ENCODE results near the gene MIA2.
"Not testable (repeated sequence)": the region's sequence is repeated elsewhere in the genome, so short reads cannot be mapped to it uniquely, and the experiment has no call there.

MIA2 gene

DNA sequence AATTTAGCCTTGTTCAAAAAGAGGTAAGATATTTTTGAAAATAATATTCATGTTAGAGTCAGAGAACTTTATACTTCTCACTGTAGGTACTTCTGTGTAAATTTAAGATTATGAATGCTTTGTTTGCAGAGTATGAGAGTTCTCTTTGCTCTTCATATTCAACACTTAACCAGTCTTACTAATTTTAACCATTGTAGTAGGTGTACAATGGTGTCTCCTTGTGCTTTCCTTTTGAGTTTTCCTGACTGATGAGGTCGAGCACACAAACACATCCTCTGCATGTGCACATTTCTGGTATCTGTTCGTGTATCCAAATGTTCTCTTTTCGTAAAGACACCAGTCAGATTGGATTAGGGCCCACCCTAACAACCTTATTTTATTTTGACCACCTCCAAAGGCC lies 45.8 kb downstream of the MIA2 start:
- Histone ChIP-seq H3K4me2 (no peak overlapping the region), H3K4me3 (IDR thresholded peaks at IDR 0.05; ENCODE audit: insufficient read depth, low read depth, low read length) (no peak overlapping the region), H3K27me3 (ENCODE audit: insufficient read depth, low read depth) (no peaks in the 10 kb centered on the region), H3K9ac (no peak overlapping the region), H3K27ac (no peak overlapping the region), H4K20me1 (ENCODE audit: insufficient read depth) (no peaks in the 10 kb centered on the region), H3K36me3 (ENCODE audit: insufficient read depth) (no peaks in the 10 kb centered on the region), H3K79me2 (ENCODE audit: insufficient read depth, low read depth) (peaks cover 16% of the 10 kb centered on the region; the same call in 1 of the 2 replicates), H2AFZ (ENCODE audit: low read depth) (no peak overlapping the region), H3K4me1 (ENCODE audit: low read depth, poor library complexity, severe bottlenecking) (no peaks in the 10 kb centered on the region)
- no peak for TF ChIP-seq CTCF (conservative IDR thresholded peaks at IDR 0.05; ENCODE audit: low read depth, low read length)

DNA sequence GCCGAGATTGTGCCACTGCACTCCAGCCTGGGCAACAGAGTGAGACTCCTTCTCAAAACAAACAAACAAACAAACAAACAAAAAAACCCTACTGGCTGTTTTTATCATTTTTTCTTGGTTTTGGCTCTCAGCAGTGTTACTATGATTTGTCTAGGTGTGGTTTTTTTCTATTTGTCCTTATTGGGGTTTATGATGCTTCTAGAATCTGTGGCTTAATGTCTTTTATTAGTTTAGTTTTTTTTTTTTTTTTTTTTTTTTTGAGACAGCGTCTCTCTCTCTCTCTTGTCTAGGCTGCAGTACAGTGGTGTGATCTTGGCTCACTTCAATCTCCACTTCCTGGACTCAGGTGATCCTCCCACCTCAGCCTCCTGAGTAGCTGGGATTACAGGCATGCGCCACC lies 47.0 kb downstream of the MIA2 start:
- not testable (repeated sequence) for H3K27me3 ChIP-seq (ENCODE audit: insufficient read depth, low read depth); H3K27ac ChIP-seq; H3K9ac ChIP-seq; H3K4me2 ChIP-seq; H2AFZ ChIP-seq (ENCODE audit: low read depth); H3K4me3 ChIP-seq (IDR thresholded peaks at IDR 0.05; ENCODE audit: insufficient read depth, low read depth, low read length); H3K36me3 ChIP-seq (ENCODE audit: insufficient read depth); H3K4me1 ChIP-seq (ENCODE audit: low read depth, poor library complexity, severe bottlenecking); H3K79me2 ChIP-seq (ENCODE audit: insufficient read depth, low read depth); H4K20me1 ChIP-seq (ENCODE audit: insufficient read depth)

DNA sequence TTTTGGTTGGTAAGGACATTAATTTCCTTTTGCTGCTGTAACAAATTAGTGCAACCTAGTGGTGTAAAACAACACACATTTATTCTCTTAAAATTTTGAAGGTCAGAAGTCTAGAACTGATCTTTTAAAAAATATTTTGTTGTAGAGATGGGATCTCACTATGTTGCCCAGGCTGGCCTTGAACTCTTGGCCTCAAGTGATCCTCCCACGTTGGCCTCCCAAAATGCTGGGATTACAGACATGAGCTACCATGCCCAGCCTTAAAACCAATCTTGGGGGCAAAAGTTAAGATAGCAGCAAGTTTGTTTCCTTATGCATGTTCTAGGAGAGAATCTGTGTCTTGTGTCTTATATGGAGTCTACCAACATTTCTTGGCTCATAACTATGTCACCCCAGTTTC lies 55.8 kb downstream of the MIA2 start:
- no peak for TF ChIP-seq CTCF (conservative IDR thresholded peaks at IDR 0.05; ENCODE audit: low read depth, low read length)

DNA sequence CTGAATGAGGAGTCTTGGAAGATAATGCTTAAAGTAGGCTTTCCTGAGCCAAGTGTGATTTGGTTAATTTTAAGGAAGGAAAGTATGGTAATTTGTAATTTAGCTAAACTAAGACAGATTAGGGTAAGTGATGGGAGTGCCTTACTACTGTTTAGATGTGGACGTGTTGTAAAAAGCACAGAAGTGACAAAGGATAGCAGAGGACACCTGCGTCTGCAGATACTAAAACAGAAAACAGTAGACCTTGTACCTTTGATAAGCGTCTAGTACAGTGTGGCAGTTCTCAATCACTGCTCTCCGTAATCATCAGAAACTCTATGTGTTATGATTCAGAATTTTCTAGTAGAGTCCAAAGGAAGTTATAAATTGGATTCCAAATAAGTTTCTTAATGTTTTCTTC lies 58.0 kb downstream of the MIA2 start:
- Histone ChIP-seq H3K4me1 (ENCODE audit: low read depth, poor library complexity, severe bottlenecking) (no peaks in the 10 kb centered on the region), H3K27me3 (ENCODE audit: insufficient read depth, low read depth) (no peaks in the 10 kb centered on the region), H3K4me2 (no peak overlapping the region), H3K79me2 (ENCODE audit: insufficient read depth, low read depth) (no peaks in the 10 kb centered on the region), H3K4me3 (IDR thresholded peaks at IDR 0.05; ENCODE audit: insufficient read depth, low read depth, low read length) (no peak overlapping the region), H4K20me1 (ENCODE audit: insufficient read depth) (no peaks in the 10 kb centered on the region), H3K27ac (no peak overlapping the region), H3K36me3 (ENCODE audit: insufficient read depth) (no peaks in the 10 kb centered on the region), H2AFZ (ENCODE audit: low read depth) (no peak overlapping the region), H3K9ac (no peak overlapping the region)
- TF ChIP-seq CTCF (conservative IDR thresholded peaks at IDR 0.05; ENCODE audit: low read depth, low read length), result no peak

More for the DNA sequence above, 55.8 kb downstream of the MIA2 start:
- no peaks in the 10 kb centered on the region for H3K27me3 ChIP-seq (ENCODE audit: insufficient read depth, low read depth)
- H2AFZ ChIP-seq (ENCODE audit: low read depth), result no peak overlapping the region
- no peaks in the 10 kb centered on the region for H3K4me1 ChIP-seq (ENCODE audit: low read depth, poor library complexity, severe bottlenecking)
- H3K4me3 ChIP-seq (IDR thresholded peaks at IDR 0.05; ENCODE audit: insufficient read depth, low read depth, low read length), result no peak overlapping the region
- H3K9ac ChIP-seq, result no peak overlapping the region
- H4K20me1 ChIP-seq (ENCODE audit: insufficient read depth), result no peaks in the 10 kb centered on the region
- H3K36me3 ChIP-seq (ENCODE audit: insufficient read depth), result no peaks in the 10 kb centered on the region
- H3K79me2 ChIP-seq (ENCODE audit: insufficient read depth, low read depth), result no peaks in the 10 kb centered on the region
- no peak overlapping the region for H3K27ac ChIP-seq
- no peak overlapping the region for H3K4me2 ChIP-seq

- Histone ChIP-seq H3K4me3 (IDR thresholded peaks at IDR 0.05; ENCODE audit: insufficient read depth, low read depth, low read length) (no peak overlapping the region), H4K20me1 (ENCODE audit: insufficient read depth) (no peaks in the 10 kb centered on the region), H3K9ac (no peak overlapping the region), H3K4me2 (no peak overlapping the region), H3K79me2 (ENCODE audit: insufficient read depth, low read depth) (no peaks in the 10 kb centered on the region), H3K4me1 (ENCODE audit: low read depth, poor library complexity, severe bottlenecking) (no peaks in the 10 kb centered on the region), H3K27ac (no peak overlapping the region), H3K27me3 (ENCODE audit: insufficient read depth, low read depth) (no peaks in the 10 kb centered on the region), H3K36me3 (ENCODE audit: insufficient read depth) (no peaks in the 10 kb centered on the region), H2AFZ (ENCODE audit: low read depth) (no peak overlapping the region)
- TF ChIP-seq CTCF (conservative IDR thresholded peaks at IDR 0.05; ENCODE audit: low read depth, low read length), result no peak
These were observed 59.9 kb downstream of the MIA2 start for GRCh38 chr14:39293629-39294028.

- not testable (repeated sequence) for H3K4me1 ChIP-seq (ENCODE audit: low read depth, poor library complexity, severe bottlenecking); H4K20me1 ChIP-seq (ENCODE audit: insufficient read depth); H3K4me2 ChIP-seq; H3K79me2 ChIP-seq (ENCODE audit: insufficient read depth, low read depth); H3K27me3 ChIP-seq (ENCODE audit: insufficient read depth, low read depth); H3K9ac ChIP-seq; H2AFZ ChIP-seq (ENCODE audit: low read depth); H3K36me3 ChIP-seq (ENCODE audit: insufficient read depth); H3K27ac ChIP-seq; H3K4me3 ChIP-seq (IDR thresholded peaks at IDR 0.05; ENCODE audit: insufficient read depth, low read depth, low read length)
These were observed 66.7 kb downstream of the MIA2 start for GRCh38 chr14:39300389-39300788.
